Measurements from ENCODE around the gene PCDHA9.
"Not testable (repeated sequence)": the region's sequence is repeated elsewhere in the genome, so short reads cannot be mapped to it uniquely, and the experiment has no call there.

PCDHA9 gene, protein sequence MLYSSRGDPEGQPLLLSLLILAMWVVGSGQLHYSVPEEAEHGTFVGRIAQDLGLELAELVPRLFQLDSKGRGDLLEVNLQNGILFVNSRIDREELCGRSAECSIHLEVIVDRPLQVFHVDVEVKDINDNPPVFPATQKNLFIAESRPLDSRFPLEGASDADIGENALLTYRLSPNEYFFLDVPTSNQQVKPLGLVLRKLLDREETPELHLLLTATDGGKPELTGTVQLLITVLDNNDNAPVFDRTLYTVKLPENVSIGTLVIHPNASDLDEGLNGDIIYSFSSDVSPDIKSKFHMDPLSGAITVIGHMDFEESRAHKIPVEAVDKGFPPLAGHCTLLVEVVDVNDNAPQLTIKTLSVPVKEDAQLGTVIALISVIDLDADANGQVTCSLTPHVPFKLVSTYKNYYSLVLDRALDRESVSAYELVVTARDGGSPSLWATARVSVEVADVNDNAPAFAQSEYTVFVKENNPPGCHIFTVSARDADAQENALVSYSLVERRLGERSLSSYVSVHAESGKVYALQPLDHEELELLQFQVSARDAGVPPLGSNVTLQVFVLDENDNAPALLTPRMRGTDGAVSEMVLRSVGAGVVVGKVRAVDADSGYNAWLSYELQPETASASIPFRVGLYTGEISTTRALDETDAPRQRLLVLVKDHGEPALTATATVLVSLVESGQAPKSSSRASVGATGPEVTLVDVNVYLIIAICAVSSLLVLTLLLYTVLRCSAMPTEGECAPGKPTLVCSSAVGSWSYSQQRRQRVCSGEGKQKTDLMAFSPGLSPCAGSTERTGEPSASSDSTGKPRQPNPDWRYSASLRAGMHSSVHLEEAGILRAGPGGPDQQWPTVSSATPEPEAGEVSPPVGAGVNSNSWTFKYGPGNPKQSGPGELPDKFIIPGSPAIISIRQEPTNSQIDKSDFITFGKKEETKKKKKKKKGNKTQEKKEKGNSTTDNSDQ

DNA sequence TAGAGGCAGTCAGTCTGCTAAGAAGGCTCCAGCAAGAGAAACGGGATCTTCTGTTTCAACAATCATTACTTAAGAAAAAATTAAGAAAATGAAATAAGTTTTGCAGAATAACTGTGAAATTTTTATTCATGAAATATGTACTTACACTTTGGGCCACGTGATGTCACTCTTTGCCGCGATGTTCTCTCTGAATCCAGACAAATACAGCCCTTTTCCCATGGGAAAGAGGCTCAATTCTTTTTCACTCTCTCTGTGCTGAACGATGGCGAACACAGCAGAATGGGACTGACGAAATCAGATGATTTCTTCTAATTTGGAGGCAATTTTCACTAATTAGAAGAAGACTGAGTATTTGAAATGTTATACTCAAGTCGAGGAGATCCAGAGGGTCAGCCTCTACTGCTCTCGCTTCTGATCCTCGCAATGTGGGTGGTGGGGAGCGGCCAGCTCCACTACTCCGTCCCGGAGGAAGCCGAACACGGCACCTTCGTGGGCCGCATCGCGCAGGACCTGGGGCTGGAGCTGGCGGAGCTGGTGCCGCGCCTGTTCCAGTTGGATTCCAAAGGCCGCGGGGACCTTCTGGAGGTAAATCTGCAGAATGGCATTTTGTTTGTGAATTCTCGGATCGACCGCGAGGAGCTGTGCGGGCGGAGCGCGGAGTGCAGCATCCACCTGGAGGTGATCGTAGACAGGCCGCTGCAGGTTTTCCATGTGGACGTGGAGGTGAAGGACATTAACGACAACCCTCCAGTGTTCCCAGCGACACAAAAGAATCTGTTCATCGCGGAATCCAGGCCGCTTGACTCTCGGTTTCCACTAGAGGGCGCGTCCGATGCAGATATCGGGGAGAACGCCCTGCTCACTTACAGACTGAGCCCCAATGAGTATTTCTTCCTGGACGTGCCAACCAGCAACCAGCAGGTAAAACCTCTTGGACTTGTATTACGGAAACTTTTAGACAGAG, at the start of gene PCDHA9:
Gene PCDHA9 (plus strand): TSS at position 244 of the 964 bp plus-strand sequence. CDS start 114 bp downstream, at position 358.
- not testable (repeated sequence) for DNase-seq

DNA sequence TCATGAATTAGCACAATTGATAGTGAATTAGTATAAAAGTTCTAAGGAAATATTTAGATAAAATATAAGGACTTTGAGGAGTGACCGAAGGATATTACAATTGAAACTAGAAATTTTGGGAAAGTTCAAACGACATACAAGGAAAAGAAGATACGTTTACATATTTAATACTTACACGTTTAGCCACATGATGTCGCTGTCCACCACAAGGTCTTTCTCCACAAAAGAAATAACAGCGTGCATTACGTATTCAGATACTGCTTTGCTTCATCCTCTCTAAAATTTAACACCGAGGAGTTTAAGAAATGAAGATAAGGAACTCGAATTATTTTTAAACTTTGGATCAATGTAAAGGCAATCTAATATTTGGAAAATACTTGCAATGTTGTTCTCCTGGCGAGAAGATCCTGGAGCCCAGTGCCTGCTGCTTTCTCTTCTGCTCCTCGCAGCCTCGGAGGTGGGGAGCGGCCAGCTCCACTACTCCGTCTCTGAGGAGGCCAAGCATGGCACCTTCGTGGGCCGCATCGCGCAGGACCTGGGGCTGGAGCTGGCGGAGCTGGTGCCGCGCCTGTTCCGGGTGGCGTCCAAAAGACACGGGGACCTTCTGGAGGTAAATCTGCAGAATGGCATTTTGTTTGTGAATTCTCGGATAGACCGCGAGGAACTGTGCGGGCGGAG, 47.2 kb upstream of the PCDHA9 start, which contains the start of gene PCDHA3:
Gene PCDHA3 (plus strand): TSS at position 242 of the 678 bp plus-strand sequence.
- DNase-seq = no peak

DNA sequence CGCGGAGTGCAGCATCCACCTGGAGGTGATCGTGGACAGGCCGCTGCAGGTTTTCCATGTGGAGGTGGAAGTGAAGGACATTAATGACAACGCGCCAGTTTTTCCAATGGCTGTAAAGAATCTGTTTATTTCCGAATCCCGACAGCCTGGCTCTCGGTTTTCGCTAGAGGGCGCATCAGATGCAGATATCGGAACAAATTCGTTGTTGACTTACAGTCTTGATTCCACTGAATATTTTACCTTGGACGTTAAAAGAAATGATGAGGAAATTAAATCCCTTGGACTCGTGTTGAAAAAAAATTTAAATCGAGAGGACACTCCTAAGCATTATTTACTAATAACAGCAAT, 46.7 kb upstream of the PCDHA9 start:
- no peak for DNase-seq

DNA sequence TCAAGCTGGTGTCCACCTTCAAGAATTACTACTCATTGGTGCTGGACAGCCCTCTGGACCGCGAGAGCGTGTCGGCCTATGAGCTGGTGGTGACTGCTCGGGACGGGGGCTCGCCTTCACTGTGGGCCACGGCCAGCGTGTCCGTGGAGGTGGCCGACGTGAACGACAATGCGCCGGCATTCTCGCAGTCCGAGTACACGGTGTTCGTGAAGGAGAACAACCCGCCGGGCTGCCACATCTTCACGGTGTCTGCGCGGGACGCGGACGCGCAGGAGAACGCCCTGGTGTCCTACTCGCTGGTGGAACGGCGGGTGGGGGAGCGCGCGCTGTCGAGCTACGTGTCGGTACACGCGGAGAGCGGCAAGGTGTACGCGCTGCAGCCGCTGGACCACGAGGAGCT, 45.8 kb upstream of the PCDHA9 start:
- not testable (repeated sequence) for DNase-seq

DNA sequence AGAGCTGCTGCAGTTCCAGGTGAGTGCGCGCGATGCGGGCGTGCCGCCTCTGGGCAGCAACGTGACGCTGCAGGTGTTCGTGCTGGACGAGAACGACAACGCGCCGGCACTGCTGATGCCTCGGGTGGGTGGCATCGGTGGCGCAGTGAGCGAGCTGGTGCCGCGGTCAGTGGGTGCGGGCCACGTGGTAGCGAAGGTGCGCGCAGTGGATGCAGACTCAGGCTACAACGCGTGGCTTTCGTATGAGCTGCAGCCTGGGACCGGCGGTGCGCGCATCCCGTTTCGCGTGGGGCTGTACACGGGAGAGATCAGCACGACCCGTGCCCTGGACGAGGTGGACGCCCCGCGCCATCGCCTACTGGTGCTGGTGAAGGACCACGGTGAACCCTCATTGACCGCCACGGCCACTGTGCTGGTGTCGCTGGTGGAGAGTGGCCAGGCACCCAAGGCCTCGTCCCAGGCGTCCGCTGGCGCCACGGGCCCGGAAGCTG, 45.4 kb upstream of the PCDHA9 start:
- DNase-seq = no peak

DNA sequence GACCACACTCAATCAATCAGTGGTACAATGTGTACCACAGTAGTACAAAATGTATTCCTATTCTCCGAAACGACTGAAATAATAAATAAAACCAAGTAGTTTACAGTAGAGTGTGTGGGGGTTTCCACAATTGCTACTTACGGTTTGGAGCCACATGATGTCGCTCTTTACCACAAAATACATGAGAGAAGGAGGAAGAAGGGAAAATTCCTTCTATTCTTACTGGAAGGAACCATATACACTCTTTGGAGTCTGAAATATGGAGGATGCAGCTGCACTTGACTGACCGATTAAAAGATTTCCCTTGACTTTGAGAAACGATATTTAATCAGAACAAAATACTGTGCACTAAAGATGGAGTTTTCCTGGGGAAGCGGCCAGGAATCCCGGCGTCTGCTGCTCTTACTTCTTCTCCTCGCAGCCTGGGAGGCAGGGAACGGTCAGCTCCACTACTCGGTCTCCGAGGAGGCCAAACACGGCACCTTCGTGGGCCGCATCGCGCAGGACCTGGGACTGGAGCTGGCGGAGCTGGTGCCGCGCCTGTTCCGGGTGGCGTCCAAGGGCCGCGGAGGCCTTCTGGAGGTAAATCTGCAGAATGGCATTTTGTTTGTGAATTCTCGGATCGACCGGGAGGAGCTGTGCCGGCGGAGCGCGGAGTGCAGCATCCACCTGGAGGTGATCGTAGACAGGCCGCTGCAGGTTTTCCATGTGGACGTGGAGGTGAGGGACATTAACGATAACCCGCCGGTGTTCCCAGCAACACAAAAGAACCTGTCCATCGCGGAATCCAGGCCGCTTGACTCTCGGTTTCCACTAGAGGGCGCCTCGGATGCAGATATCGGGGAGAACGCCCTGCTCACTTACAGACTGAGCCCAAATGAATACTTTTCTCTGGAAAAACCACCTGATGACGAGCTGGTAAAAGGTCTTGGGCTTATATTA, 41.1 kb upstream of the PCDHA9 start, which contains the start of gene PCDHA4:
Gene PCDHA4 (plus strand): TSS at position 235 of the 942 bp plus-strand sequence.
- DNase-seq = no peak

DNA sequence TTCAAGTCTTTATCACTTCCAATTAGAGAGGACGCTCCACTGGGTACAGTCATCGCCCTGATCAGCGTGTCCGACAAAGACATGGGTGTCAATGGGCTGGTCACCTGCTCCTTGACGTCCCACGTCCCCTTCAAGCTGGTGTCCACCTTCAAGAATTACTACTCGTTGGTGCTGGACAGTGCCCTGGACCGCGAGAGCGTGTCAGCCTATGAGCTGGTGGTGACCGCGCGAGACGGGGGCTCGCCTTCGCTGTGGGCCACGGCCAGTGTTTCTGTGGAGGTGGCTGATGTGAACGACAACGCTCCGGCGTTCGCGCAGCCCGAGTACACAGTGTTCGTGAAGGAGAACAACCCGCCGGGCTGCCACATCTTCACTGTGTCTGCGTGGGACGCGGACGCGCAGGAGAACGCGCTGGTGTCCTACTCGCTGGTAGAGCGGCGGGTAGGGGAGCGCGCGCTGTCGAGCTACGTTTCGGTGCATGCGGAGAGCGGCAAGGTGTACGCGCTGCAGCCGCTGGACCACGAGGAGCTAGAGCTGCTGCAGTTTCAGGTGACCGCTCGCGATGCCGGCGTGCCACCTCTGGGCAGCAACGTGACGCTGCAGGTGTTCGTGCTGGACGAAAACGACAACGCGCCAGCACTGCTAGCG, 39.8 kb upstream of the PCDHA9 start:
- not testable (repeated sequence) for DNase-seq

DNA sequence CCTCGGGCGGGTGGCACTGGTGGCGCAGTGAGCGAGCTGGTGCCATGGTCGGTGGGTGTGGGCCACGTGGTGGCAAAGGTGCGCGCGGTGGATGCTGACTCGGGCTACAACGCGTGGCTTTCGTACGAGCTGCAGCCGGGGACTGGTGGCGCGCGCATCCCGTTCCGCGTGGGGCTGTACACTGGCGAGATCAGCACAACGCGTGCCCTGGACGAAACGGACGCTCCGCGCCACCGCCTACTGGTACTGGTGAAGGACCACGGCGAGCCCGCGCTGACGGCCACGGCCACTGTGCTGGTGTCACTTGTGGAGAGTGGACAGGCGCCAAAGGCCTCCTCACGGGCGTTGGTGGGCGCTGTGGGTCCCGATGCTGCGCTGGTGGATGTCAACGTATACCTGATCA, 39.3 kb upstream of the PCDHA9 start:
- DNase-seq = no peak

DNA sequence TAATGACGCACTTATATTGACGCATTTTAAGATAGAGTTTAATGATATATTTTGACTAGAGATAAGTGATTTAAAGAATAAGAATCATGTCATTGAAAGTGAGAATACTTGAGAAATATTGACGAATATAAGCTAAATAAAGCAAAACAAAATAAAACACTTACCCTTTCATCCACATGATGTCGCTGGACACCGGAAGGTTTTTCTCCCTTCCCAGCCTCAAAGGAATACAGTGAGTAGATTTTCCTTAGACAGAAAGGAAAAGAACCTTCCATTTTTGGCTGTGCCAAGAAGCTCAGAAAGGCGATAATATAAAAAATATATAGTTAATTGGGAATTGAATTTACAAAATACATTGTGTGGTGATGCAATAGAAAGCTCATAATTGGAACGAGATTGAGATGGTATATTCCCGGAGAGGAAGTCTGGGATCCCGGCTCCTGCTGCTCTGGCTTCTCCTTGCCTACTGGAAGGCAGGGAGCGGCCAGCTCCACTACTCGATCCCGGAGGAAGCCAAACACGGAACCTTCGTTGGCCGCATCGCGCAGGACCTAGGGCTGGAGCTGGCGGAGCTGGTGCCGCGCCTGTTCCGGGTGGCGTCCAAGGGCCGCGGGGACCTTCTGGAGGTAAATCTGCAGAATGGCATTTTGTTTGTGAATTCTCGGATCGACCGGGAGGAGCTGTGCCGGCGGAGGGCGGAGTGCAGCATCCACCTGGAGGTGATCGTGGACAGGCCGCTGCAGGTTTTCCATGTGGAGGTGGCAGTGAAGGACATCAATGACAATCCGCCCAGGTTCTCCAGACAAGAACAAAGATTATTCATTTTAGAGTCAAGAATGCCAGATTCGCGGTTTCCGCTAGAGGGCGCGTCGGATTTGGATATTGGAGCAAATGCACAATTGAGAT, 26.6 kb upstream of the PCDHA9 start, which contains the start of gene PCDHA5:
Gene PCDHA5 (plus strand): TSS at position 239 of the 906 bp plus-strand sequence.
- DNase-seq = no peak

DNA sequence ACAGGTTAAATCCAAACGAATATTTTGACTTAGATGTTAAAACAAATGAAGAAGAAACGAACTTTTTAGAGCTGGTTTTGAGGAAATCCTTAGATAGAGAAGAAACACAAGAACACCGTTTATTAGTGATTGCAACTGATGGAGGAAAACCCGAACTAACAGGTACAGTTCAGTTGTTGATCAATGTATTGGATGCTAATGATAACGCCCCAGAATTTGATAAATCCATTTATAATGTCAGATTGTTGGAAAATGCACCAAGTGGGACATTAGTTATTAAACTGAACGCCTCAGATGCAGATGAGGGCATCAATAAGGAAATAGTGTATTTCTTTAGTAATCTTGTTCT, 25.9 kb upstream of the PCDHA9 start:
- DNase-seq = no peak

DNA sequence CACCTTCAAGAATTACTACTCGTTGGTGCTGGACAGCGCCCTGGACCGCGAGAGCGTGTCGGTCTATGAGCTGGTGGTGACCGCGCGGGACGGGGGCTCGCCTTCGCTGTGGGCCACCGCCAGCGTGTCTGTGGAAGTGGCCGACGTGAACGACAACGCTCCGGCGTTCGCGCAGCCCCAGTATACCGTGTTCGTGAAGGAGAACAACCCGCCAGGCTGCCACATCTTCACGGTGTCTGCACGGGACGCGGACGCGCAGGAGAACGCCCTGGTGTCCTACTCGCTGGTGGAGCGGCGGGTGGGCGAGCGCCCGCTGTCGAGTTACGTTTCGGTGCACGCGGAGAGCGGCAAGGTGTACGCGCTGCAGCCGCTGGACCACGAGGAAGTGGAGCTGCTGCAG, 25.2 kb upstream of the PCDHA9 start:
- not testable (repeated sequence) for DNase-seq

DNA sequence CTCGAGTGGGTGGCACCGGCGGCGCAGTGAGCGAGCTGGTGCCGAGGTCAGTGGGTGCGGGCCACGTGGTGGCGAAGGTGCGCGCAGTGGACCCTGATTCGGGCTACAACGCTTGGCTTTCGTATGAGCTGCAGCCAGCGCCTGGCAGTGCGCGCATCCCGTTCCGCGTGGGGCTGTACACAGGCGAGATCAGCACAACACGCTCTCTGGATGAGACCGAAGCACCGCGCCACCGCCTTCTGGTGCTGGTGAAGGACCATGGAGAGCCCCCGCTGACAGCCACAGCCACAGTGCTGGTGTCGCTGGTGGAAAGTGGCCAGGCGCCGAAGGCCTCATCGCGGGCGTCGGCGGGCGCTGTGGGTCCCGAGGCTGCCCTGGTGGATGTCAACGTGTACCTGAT, 24.7 kb upstream of the PCDHA9 start:
- no peak for DNase-seq

DNA sequence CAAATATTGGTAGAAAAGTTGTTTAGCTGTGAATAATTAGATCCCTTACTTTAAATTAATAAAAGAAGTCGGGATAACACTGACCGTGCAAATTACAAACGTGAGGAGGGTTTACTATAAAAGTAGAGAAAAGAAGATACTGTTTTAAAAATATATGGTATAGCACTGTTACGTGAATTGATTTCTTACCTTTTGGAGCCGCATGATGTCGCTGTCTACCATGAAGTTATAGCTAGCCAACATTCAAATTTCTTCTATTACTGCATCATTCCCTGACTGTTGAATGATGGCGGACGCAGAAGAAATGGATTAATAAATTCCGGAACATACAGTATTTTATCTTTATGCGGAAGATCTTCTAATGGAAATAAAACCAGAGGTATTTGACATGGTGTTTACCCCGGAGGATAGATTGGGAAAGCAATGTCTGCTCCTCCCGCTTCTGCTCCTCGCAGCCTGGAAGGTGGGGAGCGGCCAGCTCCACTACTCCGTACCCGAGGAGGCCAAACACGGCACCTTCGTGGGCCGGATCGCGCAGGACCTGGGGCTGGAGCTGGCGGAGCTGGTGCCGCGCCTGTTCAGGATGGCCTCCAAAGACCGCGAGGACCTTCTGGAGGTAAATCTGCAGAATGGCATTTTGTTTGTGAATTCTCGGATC, 20.3 kb upstream of the PCDHA9 start, which contains the start of gene PCDHA6:
Gene PCDHA6 (plus strand): TSS at position 257 of the 658 bp plus-strand sequence. CDS start 132 bp downstream, at position 389.
- no peak for DNase-seq

DNA sequence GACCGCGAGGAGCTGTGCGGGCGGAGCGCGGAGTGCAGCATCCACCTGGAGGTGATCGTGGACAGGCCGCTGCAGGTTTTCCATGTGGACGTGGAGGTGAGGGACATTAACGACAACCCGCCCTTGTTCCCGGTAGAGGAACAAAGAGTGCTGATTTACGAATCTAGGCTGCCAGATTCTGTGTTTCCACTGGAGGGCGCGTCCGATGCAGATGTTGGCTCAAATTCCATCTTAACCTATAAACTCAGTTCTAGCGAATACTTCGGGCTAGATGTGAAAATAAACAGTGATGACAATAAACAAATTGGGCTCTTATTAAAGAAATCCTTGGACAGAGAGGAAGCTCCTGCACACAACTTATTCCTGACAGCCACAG, 19.8 kb upstream of the PCDHA9 start:
- DNase-seq = no peak

DNA sequence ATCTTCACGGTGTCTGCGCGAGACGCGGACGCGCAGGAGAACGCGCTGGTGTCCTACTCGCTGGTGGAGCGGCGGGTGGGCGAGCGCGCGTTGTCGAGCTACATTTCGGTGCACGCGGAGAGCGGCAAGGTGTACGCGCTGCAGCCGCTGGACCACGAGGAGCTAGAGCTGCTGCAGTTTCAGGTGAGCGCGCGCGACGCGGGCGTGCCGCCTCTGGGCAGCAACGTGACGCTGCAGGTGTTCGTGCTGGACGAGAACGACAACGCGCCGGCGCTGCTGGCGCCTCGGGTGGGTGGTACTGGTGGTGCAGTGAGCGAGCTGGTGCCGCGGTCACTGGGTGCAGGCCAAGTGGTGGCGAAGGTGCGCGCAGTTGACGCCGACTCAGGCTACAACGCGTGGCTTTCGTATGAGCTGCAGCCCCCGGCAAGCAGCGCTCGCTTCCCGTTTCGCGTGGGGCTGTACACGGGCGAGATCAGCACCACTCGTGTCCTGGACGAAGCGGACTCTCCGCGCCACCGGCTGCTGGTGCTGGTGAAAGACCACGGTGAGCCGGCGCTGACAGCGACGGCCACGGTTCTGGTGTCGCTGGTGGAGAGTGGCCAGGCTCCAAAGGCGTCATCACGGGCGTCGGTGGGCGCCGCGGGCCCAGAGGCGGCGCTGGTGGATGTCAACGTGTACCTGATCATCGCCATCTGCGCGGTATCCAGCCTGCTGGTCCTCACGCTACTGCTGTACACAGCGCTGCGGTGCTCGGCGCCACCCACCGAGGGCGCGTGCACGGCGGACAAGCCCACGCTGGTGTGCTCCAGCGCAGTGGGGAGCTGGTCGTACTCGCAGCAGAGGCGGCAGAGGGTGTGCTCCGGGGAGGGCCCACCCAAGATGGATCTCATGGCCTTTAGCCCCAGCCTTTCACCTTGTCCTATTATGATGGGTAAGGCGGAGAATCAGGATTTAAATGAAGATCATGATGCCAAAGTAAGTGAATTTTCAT, 18.4 kb upstream of the PCDHA9 start:
- DNase-seq = not testable (repeated sequence)

DNA sequence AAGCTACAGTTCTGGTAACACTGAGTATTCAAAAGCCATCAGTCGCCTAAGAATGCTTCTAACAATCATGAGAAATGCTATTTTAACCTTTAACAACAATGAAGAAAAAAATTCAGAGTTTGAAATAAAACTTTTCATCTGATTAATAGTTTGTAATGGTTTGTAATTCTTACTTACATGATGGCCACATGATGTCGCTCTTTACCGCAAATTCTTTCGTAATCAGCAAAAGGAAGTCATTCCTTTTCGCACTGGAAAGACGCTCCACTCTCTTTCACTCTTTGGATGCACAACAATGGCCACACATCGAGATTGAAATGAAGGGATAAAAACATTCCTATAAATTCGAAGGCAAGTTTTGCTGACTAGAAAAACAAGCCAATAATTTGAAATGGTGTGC, 14.2 kb upstream of the PCDHA9 start, which contains the start of gene PCDHA7:
Gene PCDHA7 (plus strand): TSS at position 277 of the 400 bp plus-strand sequence. CDS start 115 bp downstream, at position 392.
- DNase-seq = no peak

Data from T1000 (cell line).